ENCODE results near the gene EIF1AD.

DNA sequence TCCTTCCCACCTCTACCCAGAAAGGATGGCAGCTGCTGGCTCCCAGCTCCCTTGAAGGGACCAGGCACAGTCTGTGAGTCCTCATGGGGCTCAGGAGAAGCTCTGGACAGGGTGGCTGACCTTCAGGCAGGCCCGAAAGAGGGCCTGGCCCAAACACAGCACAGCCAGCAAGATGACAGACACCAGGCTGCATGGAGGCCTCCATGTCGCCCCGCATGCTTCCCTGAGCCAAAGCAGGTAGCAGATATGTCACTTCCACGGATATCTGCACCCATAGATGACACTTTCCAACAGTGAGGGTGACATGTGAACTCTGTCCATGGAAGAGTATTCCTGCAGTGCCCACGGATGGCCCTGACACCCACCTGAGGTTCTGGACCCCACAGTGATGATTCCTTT lies 18.4 kb downstream of the EIF1AD start:
- TF ChIP-seq, protein P1, sequence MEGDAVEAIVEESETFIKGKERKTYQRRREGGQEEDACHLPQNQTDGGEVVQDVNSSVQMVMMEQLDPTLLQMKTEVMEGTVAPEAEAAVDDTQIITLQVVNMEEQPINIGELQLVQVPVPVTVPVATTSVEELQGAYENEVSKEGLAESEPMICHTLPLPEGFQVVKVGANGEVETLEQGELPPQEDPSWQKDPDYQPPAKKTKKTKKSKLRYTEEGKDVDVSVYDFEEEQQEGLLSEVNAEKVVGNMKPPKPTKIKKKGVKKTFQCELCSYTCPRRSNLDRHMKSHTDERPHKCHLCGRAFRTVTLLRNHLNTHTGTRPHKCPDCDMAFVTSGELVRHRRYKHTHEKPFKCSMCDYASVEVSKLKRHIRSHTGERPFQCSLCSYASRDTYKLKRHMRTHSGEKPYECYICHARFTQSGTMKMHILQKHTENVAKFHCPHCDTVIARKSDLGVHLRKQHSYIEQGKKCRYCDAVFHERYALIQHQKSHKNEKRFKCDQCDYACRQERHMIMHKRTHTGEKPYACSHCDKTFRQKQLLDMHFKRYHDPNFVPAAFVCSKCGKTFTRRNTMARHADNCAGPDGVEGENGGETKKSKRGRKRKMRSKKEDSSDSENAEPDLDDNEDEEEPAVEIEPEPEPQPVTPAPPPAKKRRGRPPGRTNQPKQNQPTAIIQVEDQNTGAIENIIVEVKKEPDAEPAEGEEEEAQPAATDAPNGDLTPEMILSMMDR (conservative IDR thresholded peaks at IDR 0.05; ENCODE audit: low read length), result no peak
- no peak for TF ChIP-seq EZH2phosphoT487 (IDR thresholded peaks at IDR 0.05; ENCODE audit: borderline replicate concordance)

Data from Loucy (cell line).